ENCODE results near the gene GSDME.

GSDME gene

GRCh38 chr7:24717247-24717622 lies 40.0 kb downstream of the GSDME start:
- peaks cover 55 to 73% of the 10 kb centered on the region in 2 donors for H3K4me1 Mint-ChIP-seq
- DNase-seq (no peak), ATAC-seq (replicated peaks) (no peak)
- H3K9me3 Mint-ChIP-seq, result peaks cover 0 to 8% of the 10 kb centered on the region in 2 donors
- H3K27ac Mint-ChIP-seq, result no peak overlapping the region
- H3K36me3 Mint-ChIP-seq, result peaks cover 5 to 37% of the 10 kb centered on the region in 2 donors
- H3K27me3 Mint-ChIP-seq, result peaks cover 0 to 33% of the 10 kb centered on the region in 2 donors
- H3K4me3 Mint-ChIP-seq, result peak overlapping the region in 1 of 2 donors; percentile 31

DNA sequence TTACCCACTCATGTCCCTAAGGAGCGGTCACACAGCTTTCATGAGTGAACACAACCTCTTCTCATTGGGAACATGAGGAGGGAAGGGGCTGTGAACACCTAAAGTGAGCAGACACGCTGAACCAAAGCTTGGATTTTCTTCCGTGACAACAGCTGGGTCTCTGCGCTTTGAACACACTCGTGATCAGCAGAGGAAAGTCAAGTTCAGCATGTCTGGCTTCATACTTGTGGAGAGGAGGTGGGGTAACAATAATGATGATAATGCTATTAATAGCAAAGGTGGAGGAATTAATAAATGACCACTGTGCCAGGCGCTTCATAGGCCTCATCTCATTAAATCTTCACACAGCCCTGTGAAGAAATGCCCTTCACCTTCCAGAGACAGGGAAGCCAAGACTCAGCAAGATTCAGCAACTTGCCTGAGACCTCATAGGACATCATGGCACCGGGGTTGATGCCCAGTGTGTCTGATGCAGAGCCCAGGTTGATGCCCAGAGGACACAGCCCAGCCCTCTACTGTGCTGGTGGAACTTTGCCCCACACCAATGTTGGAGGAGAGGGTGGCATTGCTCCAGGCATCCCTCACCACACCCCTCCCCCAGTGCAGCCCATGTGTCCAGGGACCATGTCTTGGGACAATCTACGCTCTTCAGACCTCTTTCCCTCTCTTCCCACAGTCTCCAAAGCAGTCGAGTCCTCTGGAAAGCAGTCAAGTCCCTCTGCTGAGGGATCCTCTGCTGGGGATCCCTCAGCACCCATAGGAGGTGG lies 40.6 kb downstream of the GSDME start:
- ATAC-seq (replicated peaks) (no peak), DNase-seq (no peak)
- Mint-ChIP-seq H3K36me3 (peaks cover 5 to 36% of the 10 kb centered on the region in 2 donors), H3K27me3 (peaks cover 0 to 36% of the 10 kb centered on the region in 2 donors), H3K27ac (no peak overlapping the region), H3K9me3 (peaks cover 0 to 8% of the 10 kb centered on the region in 2 donors), H3K4me1 (peaks cover 55 to 69% of the 10 kb centered on the region in 2 donors), H3K4me3 (peak overlapping the region in 1 of 2 donors; percentile 31)

DNA sequence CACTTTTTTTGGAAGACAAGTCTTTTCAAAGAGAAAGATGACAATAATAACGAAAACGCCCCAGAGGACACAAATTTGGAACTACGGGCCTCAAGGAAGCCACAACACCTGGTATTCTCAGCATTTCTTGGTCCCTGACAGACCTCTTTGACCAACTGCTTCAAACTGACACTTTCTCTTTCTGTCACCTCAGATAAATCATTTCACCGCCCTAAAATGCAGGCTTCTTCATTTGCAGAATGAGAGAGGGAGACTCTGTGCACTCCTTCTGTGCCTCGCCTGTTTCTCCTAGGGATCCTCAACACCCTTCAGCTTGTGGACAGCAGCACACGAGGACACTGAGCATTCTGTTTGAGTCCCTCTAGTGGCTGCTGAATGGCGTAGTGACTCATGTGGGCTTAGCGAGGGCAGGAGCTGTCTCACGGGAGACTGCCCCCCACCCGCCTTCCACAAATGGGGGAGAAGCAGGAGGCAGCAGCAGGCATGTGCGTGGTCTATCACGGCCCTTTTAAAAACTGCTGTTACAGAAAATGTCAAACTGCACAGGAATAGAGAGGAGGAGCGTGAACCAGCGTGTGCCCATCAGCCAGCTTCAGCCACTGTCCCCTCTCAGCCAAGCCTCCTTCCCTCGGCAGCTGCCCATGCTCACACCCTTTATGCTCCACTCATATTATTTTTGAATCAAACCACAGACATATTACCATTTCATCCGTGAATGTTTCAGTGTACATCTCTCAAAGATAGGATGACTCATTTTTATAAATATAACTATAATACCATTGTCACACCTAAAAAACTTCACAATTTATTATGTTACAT lies 41.4 kb downstream of the GSDME start:
- peaks cover 5 to 36% of the 10 kb centered on the region in 2 donors for H3K36me3 Mint-ChIP-seq
- ATAC-seq (replicated peaks) (peak; percentile 20 to 40), DNase-seq (no peak)
- peaks cover 0 to 8% of the 10 kb centered on the region in 2 donors for H3K9me3 Mint-ChIP-seq
- H3K27me3 Mint-ChIP-seq, result peaks cover 0 to 36% of the 10 kb centered on the region in 2 donors
- peak overlapping the region in 1 of 2 donors; percentile 56 for H3K4me3 Mint-ChIP-seq
- H3K27ac Mint-ChIP-seq, result peak overlapping the region; percentile 63
- H3K4me1 Mint-ChIP-seq, result peaks cover 52 to 62% of the 10 kb centered on the region in 2 donors

DNA sequence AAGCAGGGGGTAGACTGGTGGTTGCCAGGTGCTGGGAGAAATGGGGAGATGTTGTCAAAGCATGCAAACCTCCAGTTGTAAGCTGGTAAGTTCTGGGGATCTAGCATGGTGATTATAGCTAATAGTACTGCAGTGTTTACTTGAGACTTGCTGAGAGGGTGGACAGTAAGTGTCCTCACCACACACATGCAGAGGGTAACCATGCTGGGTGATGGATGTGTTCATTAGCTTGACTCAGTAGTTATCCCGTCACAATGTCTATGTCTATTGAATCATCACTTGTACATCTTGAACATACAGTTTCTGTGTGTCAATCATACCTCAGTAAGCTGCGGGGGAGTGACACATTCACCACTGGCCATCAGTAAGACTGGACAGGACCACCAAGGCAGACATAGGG lies 42.1 kb downstream of the GSDME start:
- no peak for ATAC-seq (replicated peaks)

DNA sequence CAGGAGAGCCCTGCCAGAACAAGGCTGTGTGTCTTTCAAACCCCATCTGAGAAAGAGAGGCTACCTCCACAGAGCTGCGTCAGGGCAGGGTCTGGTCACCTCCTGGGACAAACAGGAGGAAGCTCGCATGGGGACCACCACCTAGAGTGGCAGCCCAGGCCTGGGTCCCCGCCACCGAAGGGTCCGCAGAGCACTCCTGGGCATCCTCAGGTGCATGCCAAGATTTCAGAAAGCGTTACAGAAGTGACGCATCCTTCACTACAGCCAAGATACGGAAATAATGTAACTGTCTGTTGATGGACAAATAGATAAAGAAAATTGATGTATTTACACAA lies 42.6 kb downstream of the GSDME start:
- H3K9me3 Mint-ChIP-seq, result peaks cover 0 to 8% of the 10 kb centered on the region in 2 donors
- H3K27ac Mint-ChIP-seq, result no peak overlapping the region
- DNase-seq, result no peak
- H3K4me3 Mint-ChIP-seq, result no peak overlapping the region
- no peak for ATAC-seq (replicated peaks)
- peaks cover 5 to 41% of the 10 kb centered on the region in 2 donors for H3K36me3 Mint-ChIP-seq
- H3K4me1 Mint-ChIP-seq, result peaks cover 40 to 50% of the 10 kb centered on the region in 2 donors
- peaks cover 0 to 36% of the 10 kb centered on the region in 2 donors for H3K27me3 Mint-ChIP-seq

More for the DNA sequence above, 42.1 kb downstream of the GSDME start:
- Mint-ChIP-seq H3K27me3 (peaks cover 0 to 36% of the 10 kb centered on the region in 2 donors), H3K27ac (no peak overlapping the region), H3K4me3 (no peak overlapping the region), H3K36me3 (peaks cover 5 to 36% of the 10 kb centered on the region in 2 donors), H3K9me3 (peaks cover 0 to 8% of the 10 kb centered on the region in 2 donors), H3K4me1 (peaks cover 45 to 55% of the 10 kb centered on the region in 2 donors)
- DNase-seq, result no peak

DNA sequence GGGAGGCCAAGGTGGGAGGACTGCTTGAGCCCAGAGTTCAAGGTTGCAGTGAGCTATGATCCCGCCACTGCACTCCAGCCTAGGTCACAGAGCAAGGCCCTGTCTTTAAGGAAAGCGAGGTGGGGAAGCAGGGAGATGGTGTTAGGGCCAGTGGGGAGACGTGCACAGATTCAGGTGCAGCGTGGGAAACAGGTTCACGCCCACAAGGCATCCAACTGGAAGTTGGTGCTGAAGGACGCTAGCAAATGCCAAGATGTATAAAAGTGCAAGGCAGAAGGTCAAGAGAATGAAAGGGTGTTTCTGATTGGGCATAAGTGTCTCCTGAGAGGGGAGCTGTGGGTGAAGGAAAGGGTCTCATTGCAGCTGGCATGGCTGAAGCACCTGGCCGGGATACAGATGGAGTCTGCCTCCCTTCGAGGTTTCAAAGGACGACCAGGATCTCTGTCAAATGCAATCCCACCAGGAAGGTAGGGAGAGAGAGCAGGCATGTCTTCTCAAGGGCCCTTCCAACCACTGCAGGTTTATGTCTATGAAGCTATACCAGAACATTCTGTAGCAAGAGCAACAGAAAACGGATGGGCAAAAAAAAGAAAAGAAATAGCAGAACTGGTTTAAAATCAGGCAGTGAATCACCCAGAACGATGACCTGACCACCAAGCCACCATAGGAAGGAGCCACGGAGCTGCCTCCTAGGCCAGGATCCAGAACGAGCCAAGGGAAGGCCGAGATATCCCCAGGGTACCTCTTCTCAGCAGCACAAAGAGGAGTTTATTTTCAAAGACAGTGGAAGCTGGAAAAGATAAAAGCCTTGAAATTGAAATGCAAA lies 43.2 kb downstream of the GSDME start:
- ATAC-seq (replicated peaks) (no peak), DNase-seq (no peak)
- H3K36me3 Mint-ChIP-seq, result peaks cover 5 to 40% of the 10 kb centered on the region in 2 donors
- H3K4me3 Mint-ChIP-seq, result no peak overlapping the region
- no peak overlapping the region for H3K27ac Mint-ChIP-seq
- peaks cover 0 to 36% of the 10 kb centered on the region in 2 donors for H3K27me3 Mint-ChIP-seq
- H3K4me1 Mint-ChIP-seq, result peaks cover 34 to 44% of the 10 kb centered on the region in 2 donors
- peaks cover 0 to 3% of the 10 kb centered on the region in 2 donors for H3K9me3 Mint-ChIP-seq

DNA sequence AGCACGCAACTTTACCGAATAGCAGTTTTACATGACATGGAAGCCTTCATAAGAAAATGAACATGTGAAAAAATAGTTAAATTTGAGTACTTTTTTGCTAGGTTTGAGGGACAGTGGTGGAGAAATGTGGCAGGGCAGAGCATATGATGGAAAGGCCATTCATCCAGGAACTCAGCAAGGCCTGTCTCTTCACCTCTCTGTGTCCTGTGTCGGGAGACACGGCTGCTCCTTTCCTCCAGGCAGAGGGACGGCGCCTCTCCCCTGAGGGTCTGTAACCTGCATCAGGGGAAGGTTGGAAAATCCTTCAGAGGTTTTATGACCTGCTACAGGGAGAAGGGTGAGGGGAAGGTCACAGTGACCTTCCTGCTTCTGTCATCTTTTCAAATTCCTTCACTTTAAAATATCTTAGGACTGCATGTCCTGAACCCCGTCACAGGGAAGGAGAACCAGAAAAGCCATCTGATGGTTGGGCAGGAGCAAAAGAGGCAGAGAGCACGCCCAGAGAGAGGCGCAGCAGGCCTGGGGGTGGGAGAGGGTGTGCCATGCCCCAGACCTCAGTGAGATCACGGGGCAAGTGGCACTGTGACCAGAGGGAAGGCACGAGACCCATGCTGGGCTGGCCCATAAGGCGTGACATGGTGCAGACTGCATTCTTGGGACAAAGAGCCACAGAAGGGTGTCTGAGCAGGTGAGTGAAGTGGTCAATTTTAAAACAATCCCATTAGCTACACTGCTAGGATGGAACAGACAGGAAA lies 44.0 kb downstream of the GSDME start:
- H3K9me3 Mint-ChIP-seq, result no peaks in the 10 kb centered on the region
- H3K4me1 Mint-ChIP-seq, result peaks cover 26 to 35% of the 10 kb centered on the region in 2 donors
- H3K4me3 Mint-ChIP-seq, result no peak overlapping the region
- ATAC-seq (replicated peaks), result no peak
- no peak overlapping the region for H3K27ac Mint-ChIP-seq
- H3K27me3 Mint-ChIP-seq, result peaks cover 0 to 36% of the 10 kb centered on the region in 2 donors
- H3K36me3 Mint-ChIP-seq, result peaks cover 5 to 36% of the 10 kb centered on the region in 2 donors
- DNase-seq, result no peak

DNA sequence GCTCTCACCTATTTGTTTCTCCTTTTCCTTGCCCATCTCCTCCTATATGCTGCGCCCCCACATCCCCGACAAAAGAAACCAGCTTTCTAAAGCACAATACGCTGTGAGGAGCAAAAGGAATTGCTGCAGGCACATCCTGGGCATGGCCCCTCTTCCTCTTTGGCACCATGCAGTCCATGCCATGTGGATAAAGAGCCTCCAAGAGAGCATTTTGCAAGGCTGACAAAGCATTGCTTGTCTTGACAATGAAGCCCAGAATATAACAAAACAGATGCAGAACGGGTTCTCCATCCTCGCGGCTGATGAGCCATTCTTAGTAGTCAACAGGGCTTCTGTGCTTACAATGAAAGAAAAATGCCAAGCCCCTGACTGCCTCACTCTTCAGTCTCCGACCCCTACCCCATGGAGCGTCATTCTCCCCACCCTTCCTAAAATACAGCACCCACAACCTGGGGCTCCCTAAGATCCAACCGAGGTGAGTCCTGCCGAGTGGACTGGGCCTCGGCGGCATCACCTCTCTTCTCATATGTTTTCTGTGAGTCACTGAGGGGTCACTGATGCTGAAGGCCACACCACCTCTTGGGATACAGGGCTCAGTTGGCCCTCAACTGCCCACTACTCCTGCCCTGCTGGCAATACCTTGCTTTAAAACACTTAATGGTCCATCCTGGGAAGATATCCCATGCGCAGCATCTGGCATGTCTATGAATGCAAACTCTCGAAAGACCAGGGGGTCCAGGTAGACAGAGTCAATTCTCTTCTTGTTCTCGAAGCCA lies 47.5 kb downstream of the GSDME start:
- no peak for ATAC-seq (replicated peaks)
- H3K4me3 Mint-ChIP-seq, result no peak overlapping the region

DNA sequence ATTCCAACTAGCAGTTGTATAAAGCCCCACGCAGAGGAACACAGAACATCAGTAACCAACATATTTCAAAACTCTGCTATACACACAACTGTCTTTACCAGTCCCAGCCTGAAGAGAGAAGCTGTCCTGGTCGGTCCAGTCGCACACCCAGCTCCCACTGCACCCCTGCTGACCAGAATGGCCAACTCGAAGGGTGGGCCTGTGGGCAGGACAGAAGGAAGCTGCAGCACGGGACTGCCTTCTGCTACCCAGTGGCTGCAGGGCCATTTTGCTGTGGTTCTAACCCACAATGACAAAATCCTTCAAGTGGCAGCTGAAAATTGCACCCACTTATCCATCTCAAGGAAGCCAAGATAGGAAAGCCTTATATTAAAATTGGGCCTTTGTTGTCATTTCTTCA lies 48.2 kb downstream of the GSDME start:
- Mint-ChIP-seq H3K27ac (no peak overlapping the region), H3K4me3 (no peak overlapping the region), H3K9me3 (no peaks in the 10 kb centered on the region), H3K4me1 (peaks cover 13 to 14% of the 10 kb centered on the region in 2 donors), H3K36me3 (peaks cover 3 to 39% of the 10 kb centered on the region in 2 donors), H3K27me3 (peaks cover 0 to 16% of the 10 kb centered on the region in 2 donors)
- no peak for DNase-seq
- no peak for ATAC-seq (replicated peaks)

More for the DNA sequence above, 47.5 kb downstream of the GSDME start:
- Mint-ChIP-seq H3K27ac (no peak overlapping the region), H3K36me3 (peaks cover 3 to 38% of the 10 kb centered on the region in 2 donors), H3K4me1 (peaks cover 11 to 13% of the 10 kb centered on the region in 2 donors), H3K9me3 (no peaks in the 10 kb centered on the region), H3K27me3 (peaks cover 0 to 17% of the 10 kb centered on the region in 2 donors)
- DNase-seq, result no peak

DNA sequence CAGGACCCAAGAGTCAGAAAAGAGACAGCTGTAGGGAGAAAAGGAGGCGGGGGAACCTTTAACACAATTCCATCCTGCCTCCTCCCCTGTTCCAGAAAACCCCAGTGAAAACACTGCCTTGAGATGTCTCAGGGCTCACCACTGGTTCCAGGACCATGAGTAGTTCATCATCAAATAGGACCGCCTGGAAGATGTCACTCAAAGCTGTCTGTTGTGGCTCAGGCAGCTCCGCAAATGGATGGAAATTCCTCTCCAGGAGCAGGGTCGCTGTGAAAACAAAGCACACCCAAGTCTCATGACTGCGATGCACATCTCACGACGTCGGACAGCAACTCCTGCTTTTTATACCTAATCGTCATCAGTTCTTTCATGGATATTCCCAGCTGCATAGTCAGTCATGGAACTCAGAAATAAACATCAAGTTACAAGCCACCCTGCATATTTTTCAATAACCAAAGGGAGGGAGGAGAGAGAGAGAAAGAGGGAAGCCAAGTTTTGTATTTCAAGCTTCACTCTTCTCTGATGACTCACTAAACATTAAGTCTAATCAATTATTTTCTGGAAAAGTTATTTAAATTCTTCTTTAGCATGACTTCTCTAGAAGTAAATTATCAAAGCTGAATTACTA lies 49.2 kb downstream of the GSDME start:
- Mint-ChIP-seq H3K27me3 (peaks cover 0 to 6% of the 10 kb centered on the region in 2 donors), H3K9me3 (no peaks in the 10 kb centered on the region), H3K27ac (no peak overlapping the region), H3K4me3 (no peak overlapping the region), H3K36me3 (peaks cover 1 to 32% of the 10 kb centered on the region in 2 donors), H3K4me1 (peaks cover 11 to 20% of the 10 kb centered on the region in 2 donors)
- DNase-seq (no peak), ATAC-seq (replicated peaks) (no peak)

- H3K27me3 Mint-ChIP-seq, result no peaks in the 10 kb centered on the region
- H3K27ac Mint-ChIP-seq, result peak overlapping the region; percentile 42
- H3K9me3 Mint-ChIP-seq, result no peaks in the 10 kb centered on the region
- DNase-seq, result no peak
- no peak overlapping the region for H3K4me3 Mint-ChIP-seq
- peaks cover 2 to 29% of the 10 kb centered on the region in 2 donors for H3K36me3 Mint-ChIP-seq
- peaks cover 11 to 22% of the 10 kb centered on the region in 2 donors for H3K4me1 Mint-ChIP-seq
- ATAC-seq (replicated peaks), result no peak
Observed at GRCh38 chr7:24706211-24707170, 50.8 kb downstream of the GSDME start.
